ENCODE results near the gene CLIP2. TPM values are rescaled to one million over a fixed set of nuclear protein-coding genes. Genes with fewer than 3 reads are reported as not detected.
A peak's percentile ranks its signal among the peaks of the same experiment; 100 is the strongest.

Gene CLIP2
- total RNA-seq, 1 experiment from 2014 or later = 37.9 TPM

GRCh38 chr7:74266191-74266963 is 22.8 kb upstream of the CLIP2 start:
- Histone ChIP-seq H3K4me1 (replicated peaks; ENCODE audit: insufficient read depth) (peaks cover 23% of the 10 kb centered on the region), H3K9me2 (ENCODE audit: insufficient read depth) (no peaks in the 10 kb centered on the region), H3K4me2 (no peak overlapping the region), H3K27me3 (ENCODE audit: insufficient read depth, low read depth) (no peaks in the 10 kb centered on the region), H3F3A (ENCODE audit: insufficient read depth, low read depth) (peaks cover 32% of the 10 kb centered on the region), H3K9me3 (ENCODE audit: insufficient read depth, low read depth) (no peaks in the 10 kb centered on the region), H3K79me2 (ENCODE audit: low read depth) (no peaks in the 10 kb centered on the region), H4K20me1 (ENCODE audit: insufficient read depth) (no peaks in the 10 kb centered on the region), H3K36me3 (ENCODE audit: low read depth) (no peaks in the 10 kb centered on the region), H3K4me3 (no peak overlapping the region), H3K27ac (no peak overlapping the region), H2AFZ (no peak overlapping the region)
- DNase-seq = no peak
- POLR2A ChIA-PET (ENCODE audit: unreplicated experiment) = no interaction called here
- TF ChIP-seq CTCF (conservative IDR thresholded peaks at IDR 0.05) (no peak), EZH2 (IDR thresholded peaks at IDR 0.05; ENCODE audit: low read depth) (no peak)
- CTCF ChIA-PET = interaction anchor here (0.6 to 0.7 kb wide), 2 partner anchors 19 to 24 kb away, joined by 3 to 4 read pairs; no protein-coding TSS in a partner anchor
- BruUV-seq (replicated peaks) = no TSS peak
- intact Hi-C loops (cut with micrococcal nuclease; ENCODE audit: unreplicated experiment) = no loop called here

DNA sequence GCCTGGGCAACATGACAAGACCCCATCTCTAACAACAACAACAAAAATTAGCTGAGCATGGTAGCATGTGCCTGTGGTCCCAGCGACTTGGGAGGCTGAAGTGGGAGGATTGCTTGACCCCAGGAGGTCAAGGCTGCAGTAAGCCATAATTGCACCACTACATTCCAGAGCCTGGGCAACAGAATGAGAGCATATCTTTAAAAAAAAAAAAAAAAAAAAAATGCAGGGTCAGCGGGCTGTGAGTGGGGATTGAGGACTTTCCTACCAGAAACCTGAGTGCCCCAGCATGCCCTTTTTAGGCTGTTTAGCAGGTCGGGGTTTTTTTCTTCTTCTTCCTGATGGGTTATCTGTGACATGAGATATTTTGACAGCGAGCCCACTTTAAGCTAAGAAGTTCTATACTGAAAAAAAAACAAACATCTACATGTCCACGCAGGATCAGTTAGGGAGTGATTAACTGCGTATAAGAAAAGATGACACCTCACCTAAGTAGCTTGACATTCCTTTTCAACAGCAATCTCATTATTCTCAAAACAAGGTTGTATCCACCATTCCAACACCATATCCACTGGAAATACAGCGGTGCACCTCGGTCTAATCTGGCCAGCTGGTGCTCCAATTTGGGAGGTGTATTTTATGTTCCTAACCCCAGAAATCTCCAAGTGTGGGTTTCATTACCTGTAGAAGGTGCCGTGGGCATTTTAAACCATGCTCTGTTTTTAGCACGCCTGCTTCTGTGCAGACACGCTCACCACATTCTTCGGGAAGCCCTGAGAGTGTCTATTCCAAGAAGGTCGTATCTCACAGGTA is 21.2 kb upstream of the CLIP2 start:
- TF ChIP-seq CTCF (conservative IDR thresholded peaks at IDR 0.05) (no peak), EZH2 (IDR thresholded peaks at IDR 0.05; ENCODE audit: low read depth) (no peak)
- Histone ChIP-seq H3K27me3 (ENCODE audit: insufficient read depth, low read depth) (no peaks in the 10 kb centered on the region), H3K4me1 (replicated peaks; ENCODE audit: insufficient read depth) (peaks cover 22% of the 10 kb centered on the region), H3K36me3 (ENCODE audit: low read depth) (no peaks in the 10 kb centered on the region), H3K79me2 (ENCODE audit: low read depth) (no peaks in the 10 kb centered on the region), H3K4me2 (no peak overlapping the region), H3K27ac (no peak overlapping the region), H2AFZ (no peak overlapping the region), H3K9me3 (ENCODE audit: insufficient read depth, low read depth) (no peaks in the 10 kb centered on the region), H4K20me1 (ENCODE audit: insufficient read depth) (no peaks in the 10 kb centered on the region), H3F3A (ENCODE audit: insufficient read depth, low read depth) (peaks cover 36% of the 10 kb centered on the region), H3K9me2 (ENCODE audit: insufficient read depth) (no peaks in the 10 kb centered on the region), H3K4me3 (no peak overlapping the region)
- BruUV-seq (replicated peaks) = no TSS peak
- intact Hi-C loops (cut with micrococcal nuclease; ENCODE audit: unreplicated experiment) = no loop called here
- no peak for DNase-seq
- ChIA-PET CTCF (interaction anchor here (0.5 to 0.7 kb wide), 2 partner anchors 22 to 125 kb away, joined by 5 to 6 read pairs; no protein-coding TSS in a partner anchor), POLR2A (ENCODE audit: unreplicated experiment) (interaction anchor here (0.5 kb wide), 1 partner anchor 21 kb away, joined by 10 read pairs; the partner anchor contains the start of gene CLIP2)

DNA sequence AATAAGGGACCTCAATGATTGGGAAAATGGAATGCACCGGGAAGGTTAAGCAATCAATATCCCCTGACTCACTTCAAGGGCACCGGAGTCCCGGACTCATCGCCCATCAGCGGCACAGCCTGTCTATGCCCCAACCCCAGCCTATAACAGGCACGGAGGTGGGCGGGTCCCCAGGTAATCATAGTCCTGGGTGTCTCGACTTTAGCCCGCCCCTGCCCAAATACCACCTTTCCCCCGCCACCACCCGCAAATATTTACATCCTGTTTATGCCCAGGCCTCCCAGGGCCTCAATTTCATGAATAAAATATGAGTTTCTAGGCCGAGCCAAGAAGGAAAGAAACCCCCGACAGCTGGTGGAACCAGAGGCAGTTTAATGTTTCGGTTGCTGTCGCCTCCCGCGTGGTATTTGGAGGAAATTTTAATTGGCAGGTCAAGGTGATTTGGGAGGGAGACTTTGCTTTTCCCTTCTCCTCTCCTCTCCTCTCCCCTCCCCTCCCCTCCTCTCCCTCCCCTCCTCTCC is 19.4 kb upstream of the CLIP2 start:
- peaks cover 18% of the 10 kb centered on the region for H3K4me1 ChIP-seq (replicated peaks; ENCODE audit: insufficient read depth)
- peak overlapping the region; percentile 84 for H2AFZ ChIP-seq
- H3K36me3 ChIP-seq (ENCODE audit: low read depth) = no peaks in the 10 kb centered on the region
- no peaks in the 10 kb centered on the region for H3K27me3 ChIP-seq (ENCODE audit: insufficient read depth, low read depth)
- CTCF ChIA-PET = interaction anchor here (0.7 kb wide), 1 partner anchor 10 kb away, joined by 3 read pairs; no protein-coding TSS in a partner anchor
- BruUV-seq (replicated peaks) = no TSS peak
- no peaks in the 10 kb centered on the region for H3K9me2 ChIP-seq (ENCODE audit: insufficient read depth)
- H4K20me1 ChIP-seq (ENCODE audit: insufficient read depth) = no peaks in the 10 kb centered on the region
- intact Hi-C loops (cut with micrococcal nuclease; ENCODE audit: unreplicated experiment) = loop anchor here (1.0 kb wide), 1 partner anchor 18 kb away; no protein-coding TSS in a partner anchor
- peak overlapping the region; percentile 57 for H3K4me3 ChIP-seq
- H3K79me2 ChIP-seq (ENCODE audit: low read depth) = no peaks in the 10 kb centered on the region
- H3K27ac ChIP-seq = no peak overlapping the region
- H3K4me2 ChIP-seq = peak overlapping the region; percentile 70
- H3F3A ChIP-seq (ENCODE audit: insufficient read depth, low read depth) = peaks cover 31% of the 10 kb centered on the region; the same call in 1 of the 2 replicates
- H3K9me3 ChIP-seq (ENCODE audit: insufficient read depth, low read depth) = no peaks in the 10 kb centered on the region
- POLR2A ChIA-PET (ENCODE audit: unreplicated experiment) = no interaction called here
- TF ChIP-seq CTCF (conservative IDR thresholded peaks at IDR 0.05) = no peak
- TF ChIP-seq EZH2 (IDR thresholded peaks at IDR 0.05; ENCODE audit: low read depth) = no peak
- DNase-seq = peak; percentile 66 to 76

Data from PC-9 (cell line).